CD8-positive, alpha-beta memory T cell (primary cell): ENCODE data around the gene TUBA4B. TPM values are rescaled to one million over a fixed set of nuclear protein-coding genes. Genes with fewer than 3 reads are reported as not detected.

Source experiments
- CTCF ChIA-PET: fragments of 350-600 bp; sonication (Branson Sonifier 250); formaldehyde crosslinking; loops from one replicate; lab custom pipeline; 2021; ENCODE audit warnings: antibody characterized with exemption; lab: Charles Lee
- POLR2A ChIA-PET: fragments of 350-600 bp; sonication (Branson Sonifier 250); formaldehyde crosslinking; loops from one replicate; lab custom pipeline; 2021; ENCODE audit warnings: antibody characterized with exemption; lab: Charles Lee
- DNase-seq, 5 donors: peaks; one replicate each; pipeline versions ENCODE4 v3.0.0 to v3.0.0-alpha.2; 2020 to 2022; ENCODE audit warnings: mixed read lengths in 1 of 5
- H3K27ac ChIP-seq: one replicate; pipeline ENCODE4 v1.7.0; 2013; ENCODE audit warnings: low read depth, mild to moderate bottlenecking, low read length, moderate library complexity
- H3K27me3 ChIP-seq: 2 replicates; pipeline ENCODE4 v1.7.0; 2013; ENCODE audit warnings: low read length, mild to moderate bottlenecking; ENCODE audit not compliant: insufficient read depth, poor library complexity, severe bottlenecking
- H3K36me3 ChIP-seq: 2 replicates; pipeline ENCODE4 v1.7.0; 2013; ENCODE audit warnings: mild to moderate bottlenecking, low read length, moderate library complexity; ENCODE audit not compliant: insufficient read depth
- H3K4me1 ChIP-seq: 2 replicates; pipeline ENCODE4 v1.7.0; 2013; ENCODE audit warnings: mild to moderate bottlenecking, low read length, moderate library complexity; ENCODE audit not compliant: insufficient read depth
- H3K4me3 ChIP-seq: 2 replicates; pipeline ENCODE4 v1.7.0; 2013; ENCODE audit warnings: mild to moderate bottlenecking, low read length
- H3K9me3 ChIP-seq: 2 replicates; pipeline ENCODE4 v1.7.0; 2013; ENCODE audit warnings: mild to moderate bottlenecking, low read length
- H3K27ac Mint-ChIP-seq, 8 donors: one replicate each; pipeline ENCODE4 v1.8.0; 2020 to 2021; ENCODE audit warnings: mixed read lengths in 8 of 8, mild to moderate bottlenecking in 6 of 8, inconsistent platforms in 3 of 8, moderate library complexity in 3 of 8
- H3K27me3 Mint-ChIP-seq, 2 donors: one replicate each; pipeline ENCODE4 v1.8.0; 2020 to 2021; ENCODE audit warnings: mixed read lengths in 2 of 2, mild to moderate bottlenecking in 1 of 2, moderate library complexity in 1 of 2
- H3K36me3 Mint-ChIP-seq, 3 donors: one replicate each; pipeline ENCODE4 v1.8.0; 2020 to 2021; ENCODE audit warnings: mixed read lengths in 3 of 3, inconsistent platforms in 1 of 3, mild to moderate bottlenecking in 1 of 3
- H3K4me1 Mint-ChIP-seq, 3 donors: one replicate each; pipeline ENCODE4 v1.8.0; 2020 to 2021; ENCODE audit warnings: mixed read lengths in 3 of 3, inconsistent platforms in 1 of 3, mild to moderate bottlenecking in 1 of 3
- H3K4me3 Mint-ChIP-seq, 7 donors: one replicate each; pipeline ENCODE4 v1.8.0; 2020 to 2021; ENCODE audit warnings: mixed read lengths in 7 of 7, mild to moderate bottlenecking in 6 of 7, moderate library complexity in 4 of 7, inconsistent platforms in 2 of 7
- H3K9me3 Mint-ChIP-seq, 5 donors: one replicate each; pipeline ENCODE4 v1.8.0; 2020 to 2022; ENCODE audit warnings: mixed read lengths in 5 of 5, mild to moderate bottlenecking in 3 of 5, moderate library complexity in 2 of 5, inconsistent platforms in 1 of 5
- polyA plus RNA-seq: library from polyadenylated mRNA; unstranded; fragments of 300-500 nt; fragmentation: Illumina TruSeq; gene quantifications from one replicate; pipeline ENCODE4 v1.2.3, GENCODE V29; 2021
- total RNA-seq, 2 experiments: library from RNA; stranded (reverse); gene quantifications; one replicate each; pipeline ENCODE4 v1.2.3, GENCODE V29; 2021

The TUBA4B gene
- total and polyA plus RNA-seq, 3 experiments from 2014 or later, result not detected

DNA sequence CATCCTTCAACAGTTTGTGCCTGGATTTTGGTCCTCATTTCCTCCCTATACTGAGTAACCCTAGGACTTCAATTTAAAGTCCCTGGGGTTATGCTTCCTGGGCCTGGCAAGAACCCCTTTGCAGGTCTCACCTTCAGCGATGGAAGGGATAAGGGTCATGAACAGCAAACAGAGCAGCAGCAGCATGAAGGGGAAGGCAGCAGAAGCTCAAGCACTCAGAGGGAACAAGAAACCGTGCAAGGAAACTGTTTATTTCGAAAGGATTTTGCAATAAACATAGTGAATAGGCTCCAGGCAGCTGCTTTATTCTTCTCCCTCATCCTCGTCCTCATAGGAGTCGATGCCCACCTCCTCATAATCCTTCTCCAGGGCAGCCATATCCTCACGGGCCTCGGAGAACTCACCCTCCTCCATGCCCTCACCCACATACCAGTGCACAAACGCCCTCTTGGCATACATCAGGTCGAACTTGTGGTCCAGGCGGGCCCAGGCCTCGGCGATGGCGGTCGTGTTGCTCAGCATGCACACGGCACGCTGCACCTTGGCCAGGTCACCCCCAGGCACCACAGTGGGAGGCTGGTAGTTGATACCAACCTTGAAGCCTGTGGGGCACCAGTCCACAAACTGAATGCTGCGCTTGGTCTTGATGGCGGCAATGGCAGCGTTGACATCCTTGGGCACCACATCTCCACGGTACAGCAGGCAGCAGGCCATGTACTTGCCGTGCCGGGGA is 2.8 kb upstream of the TUBA4B start:
- Histone ChIP-seq H3K9me3 (no peaks in the 10 kb centered on the region), H3K4me3 (peak overlapping the region; percentile 56), H3K27me3 (no peaks in the 10 kb centered on the region), H3K36me3 (peaks cover 35% of the 10 kb centered on the region), H3K27ac (peak overlapping the region; percentile 69), H3K4me1 (peaks cover 70% of the 10 kb centered on the region)
- Mint-ChIP-seq H3K4me1 (peaks cover 74 to 79% (median 78%) of the 10 kb centered on the region in 3 donors), H3K36me3 (peaks cover 4 to 69% (median 25%) of the 10 kb centered on the region in 3 donors), H3K4me3 (peak overlapping the region; percentile 84 to 99 (median 90)), H3K27ac (peak overlapping the region; percentile 85 to 98 (median 94)), H3K27me3 (peaks cover 0 to 5% of the 10 kb centered on the region in 2 donors), H3K9me3 (peaks cover 0 to 2% (median 0%) of the 10 kb centered on the region in 5 donors)
- ChIA-PET CTCF (interaction anchor here (0.7 to 12.3 kb wide), 17 partner anchors 11 to 96 kb away, joined by 3 to 136 read pairs (median 4); partner anchors contain the start of genes ANKZF1, ATG9A, DNAJB2 and NHEJ1), POLR2A (interaction anchor here (1.3 to 11.9 kb wide), 7 partner anchors 10 to 74 kb away, joined by 4 to 164 read pairs (median 9); partner anchors contain the start of genes ABCB6, ANKZF1, ATG9A and CNPPD1)
- peak in 1 of 5 donors; percentile 44 for DNase-seq

DNA sequence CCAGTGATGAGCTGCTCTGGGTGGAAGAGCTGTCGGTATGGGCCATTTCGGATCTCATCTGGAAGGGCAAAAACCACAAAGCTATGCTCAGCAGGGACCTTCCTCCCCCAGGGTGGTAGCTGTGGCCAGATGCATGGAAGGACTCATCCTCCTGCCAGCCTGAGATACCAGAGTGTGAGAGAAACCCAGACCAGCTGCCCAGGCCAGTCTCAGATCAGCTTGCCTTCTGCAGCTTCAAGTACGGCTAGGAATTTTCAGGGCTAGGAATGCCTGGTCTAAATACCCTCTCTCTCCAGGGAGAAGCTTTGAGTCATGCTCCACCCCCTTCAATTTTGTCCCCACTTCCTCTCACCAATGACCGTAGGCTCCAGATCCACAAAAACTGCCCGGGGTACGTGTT is 1.4 kb upstream of the TUBA4B start:
- ChIA-PET CTCF (interaction anchor here (0.6 to 12.3 kb wide), 8 partner anchors 10 to 44 kb away, joined by 3 to 136 read pairs (median 6); partner anchors contain the start of genes ANKZF1, ATG9A and DNAJB2), POLR2A (interaction anchor here (0.5 to 11.9 kb wide), 8 partner anchors 10 to 871 kb away, joined by 3 to 164 read pairs (median 6); partner anchors contain the start of genes ABCB6, ANKZF1, ATG9A and CNPPD1)
- Histone ChIP-seq H3K4me3 (peak overlapping the region; percentile 99), H3K27ac (peak overlapping the region; percentile 95), H3K36me3 (peaks cover 35% of the 10 kb centered on the region), H3K27me3 (no peaks in the 10 kb centered on the region), H3K9me3 (no peaks in the 10 kb centered on the region), H3K4me1 (peaks cover 60% of the 10 kb centered on the region)
- Mint-ChIP-seq H3K4me3 (peak overlapping the region; percentile 84 to 99 (median 89)), H3K4me1 (peaks cover 67 to 73% (median 68%) of the 10 kb centered on the region in 3 donors), H3K27ac (peak overlapping the region; percentile 45 to 98 (median 94)), H3K9me3 (no peaks in the 10 kb centered on the region), H3K27me3 (peaks cover 0 to 4% of the 10 kb centered on the region in 2 donors), H3K36me3 (peaks cover 4 to 66% (median 25%) of the 10 kb centered on the region in 3 donors)
- DNase-seq, result no peak

DNA sequence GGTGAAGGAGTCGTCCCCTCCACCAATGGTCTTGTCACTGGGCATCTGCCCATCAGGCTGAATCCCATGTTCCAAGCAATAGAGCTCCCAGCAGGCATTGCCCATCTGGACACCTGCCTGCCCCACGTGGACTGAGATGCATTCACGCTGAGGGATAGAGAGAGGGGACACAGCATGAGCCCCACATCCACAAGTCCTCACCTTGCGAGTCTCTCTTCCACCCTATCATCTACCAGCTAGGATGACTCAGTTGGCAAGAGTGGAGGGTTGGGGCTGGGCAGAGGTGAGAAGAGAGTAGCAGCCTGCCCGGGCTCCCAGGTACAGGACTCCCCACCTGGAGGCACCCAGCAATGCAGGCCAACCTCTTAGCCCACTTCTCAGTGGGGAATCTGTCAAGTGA is 959 bp upstream of the TUBA4B start:
- peak overlapping the region; percentile 95 for H3K27ac ChIP-seq
- ChIA-PET CTCF (interaction anchor here (0.6 to 12.3 kb wide), 11 partner anchors 9 to 76 kb away, joined by 3 to 136 read pairs (median 5); partner anchors contain the start of genes ANKZF1, ATG9A and DNAJB2), POLR2A (interaction anchor here (0.5 to 11.9 kb wide), 9 partner anchors 9 to 871 kb away, joined by 3 to 164 read pairs (median 4); partner anchors contain the start of genes ABCB6, ANKZF1, ATG9A and CNPPD1)
- Mint-ChIP-seq H3K4me1 (peaks cover 63 to 69% (median 64%) of the 10 kb centered on the region in 3 donors), H3K36me3 (peaks cover 4 to 66% (median 25%) of the 10 kb centered on the region in 3 donors), H3K27me3 (peaks cover 0 to 4% of the 10 kb centered on the region in 2 donors), H3K27ac (peak overlapping the region; percentile 85 to 98 (median 96)), H3K9me3 (no peaks in the 10 kb centered on the region), H3K4me3 (peak overlapping the region; percentile 84 to 99 (median 89))
- DNase-seq, result peak in 2 of 5 donors; percentile 14 to 57
- H3K4me1 ChIP-seq, result peaks cover 55% of the 10 kb centered on the region
- H3K4me3 ChIP-seq, result peak overlapping the region; percentile 99
- H3K9me3 ChIP-seq, result no peaks in the 10 kb centered on the region
- H3K36me3 ChIP-seq, result peaks cover 35% of the 10 kb centered on the region
- H3K27me3 ChIP-seq, result no peaks in the 10 kb centered on the region

DNA sequence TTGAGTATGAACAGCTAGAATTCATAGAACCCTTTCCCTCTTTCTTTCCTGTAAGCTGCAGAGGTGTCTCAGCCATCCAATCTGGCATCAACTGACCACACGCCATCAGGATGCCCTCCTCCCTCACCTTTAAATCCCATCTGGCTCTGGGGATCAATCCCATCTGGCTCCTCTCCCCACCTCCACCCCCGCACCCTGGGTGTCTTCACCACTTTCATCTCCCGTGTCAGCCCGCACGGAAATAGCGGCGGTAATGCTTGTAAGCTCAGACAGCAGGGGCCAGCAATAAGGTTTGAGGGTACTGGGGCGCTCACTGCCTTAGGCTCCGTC is 508 bp upstream of the TUBA4B start:
- H3K9me3 Mint-ChIP-seq, result no peaks in the 10 kb centered on the region
- H3K36me3 ChIP-seq, result peaks cover 35% of the 10 kb centered on the region

DNA sequence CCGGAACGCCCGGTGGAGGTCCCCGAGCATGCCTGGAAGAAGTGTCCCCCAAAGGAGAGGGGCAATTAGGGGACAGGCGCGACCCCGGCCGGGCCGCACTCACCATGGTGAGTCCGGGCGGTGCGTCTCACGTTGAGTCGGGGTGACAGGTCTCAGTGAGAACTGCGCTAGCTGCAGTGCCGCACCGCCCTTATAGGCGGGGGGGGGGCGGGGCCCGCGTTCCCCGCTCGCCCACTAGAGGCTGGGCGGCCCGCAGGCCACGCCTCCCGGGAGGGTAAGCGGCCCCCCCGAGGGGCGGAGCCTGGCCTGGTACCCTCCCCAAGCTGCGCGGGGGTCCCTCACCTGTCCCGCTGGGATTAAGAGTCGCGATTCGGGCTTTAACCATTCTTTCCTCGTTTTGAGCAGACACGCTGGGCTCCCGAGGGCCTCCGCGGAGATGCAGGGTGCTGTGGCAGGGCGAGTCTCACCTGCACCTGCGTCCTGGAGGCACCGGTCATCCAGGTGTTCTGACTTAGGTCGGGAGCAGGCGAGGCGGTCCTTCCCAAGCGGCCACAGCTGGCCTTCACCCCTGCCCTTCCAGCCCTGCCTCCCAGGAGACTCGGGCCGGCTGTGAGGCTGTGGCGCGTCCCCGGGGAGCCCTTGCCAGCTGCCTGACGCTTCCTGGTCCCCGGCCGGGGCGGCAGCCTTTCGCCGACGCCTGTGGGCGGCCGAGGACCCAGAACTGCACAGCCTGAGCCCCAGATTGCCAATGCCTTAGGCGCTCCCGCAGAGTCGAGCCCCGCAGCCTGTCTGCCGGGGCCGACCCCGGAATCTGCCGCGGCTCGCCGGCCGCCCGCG is 928 bp downstream of the TUBA4B start, which contains the start of gene TUBA4A:
Gene TUBA4A, minus strand, starts transcription at position 166 of the 837 bp plus-strand sequence. Its CDS starts 60 bp downstream, at position 106.
- Histone ChIP-seq H3K4me1 (peaks cover 37% of the 10 kb centered on the region), H3K4me3 (peak within 1 kb of the TSS; percentile 99), H3K36me3 (peaks cover 25% of the 10 kb centered on the region), H3K27me3 (no peaks in the 10 kb centered on the region), H3K27ac (peak within 1 kb of the TSS; percentile 95), H3K9me3 (no peaks in the 10 kb centered on the region)
- ChIA-PET POLR2A (interaction anchor here (0.5 to 11.9 kb wide), 16 partner anchors 8 to 1037 kb away, joined by 3 to 164 read pairs (median 5); partner anchors contain the start of genes ABCB6, ANKZF1, ATG9A and CNPPD1), CTCF (interaction anchor here (0.6 to 12.3 kb wide), 19 partner anchors 9 to 135 kb away, joined by 3 to 136 read pairs (median 4); partner anchors contain the start of genes ABCB6, ANKZF1, ATG9A and CNPPD1)
- Mint-ChIP-seq H3K27ac (peak within 1 kb of the TSS; percentile 91 to 100 (median 96)), H3K4me1 (peaks cover 45 to 50% (median 45%) of the 10 kb centered on the region in 3 donors), H3K36me3 (peaks cover 4 to 52% (median 22%) of the 10 kb centered on the region in 3 donors), H3K27me3 (no peaks in the 10 kb centered on the region), H3K4me3 (peak within 1 kb of the TSS; percentile 84 to 99 (median 89)), H3K9me3 (no peaks in the 10 kb centered on the region)
- DNase-seq, result peak; percentile 88 to 95 (median 90)

More for the DNA sequence above, 508 bp upstream of the TUBA4B start:
- CTCF ChIA-PET, result interaction anchor here (0.6 to 12.3 kb wide), 10 partner anchors 9 to 77 kb away, joined by 3 to 136 read pairs (median 6); partner anchors contain the start of genes ANKZF1, ATG9A and DNAJB2
- Mint-ChIP-seq H3K36me3 (peaks cover 4 to 66% (median 25%) of the 10 kb centered on the region in 3 donors), H3K27ac (peak overlapping the region; percentile 85 to 98 (median 96)), H3K4me1 (peaks cover 58 to 65% (median 60%) of the 10 kb centered on the region in 3 donors), H3K27me3 (peaks cover 0 to 4% of the 10 kb centered on the region in 2 donors), H3K4me3 (peak overlapping the region; percentile 84 to 99 (median 89))
- DNase-seq, result peak in 2 of 5 donors; percentile 23 to 70
- Histone ChIP-seq H3K27ac (peak overlapping the region; percentile 95), H3K4me1 (peaks cover 51% of the 10 kb centered on the region), H3K27me3 (no peaks in the 10 kb centered on the region), H3K4me3 (peak overlapping the region; percentile 99), H3K9me3 (no peaks in the 10 kb centered on the region)
- POLR2A ChIA-PET, result interaction anchor here (0.6 to 11.9 kb wide), 9 partner anchors 13 to 970 kb away, joined by 3 to 164 read pairs (median 7); partner anchors contain the start of genes ABCB6, ANKZF1, ATG9A and CNPPD1

DNA sequence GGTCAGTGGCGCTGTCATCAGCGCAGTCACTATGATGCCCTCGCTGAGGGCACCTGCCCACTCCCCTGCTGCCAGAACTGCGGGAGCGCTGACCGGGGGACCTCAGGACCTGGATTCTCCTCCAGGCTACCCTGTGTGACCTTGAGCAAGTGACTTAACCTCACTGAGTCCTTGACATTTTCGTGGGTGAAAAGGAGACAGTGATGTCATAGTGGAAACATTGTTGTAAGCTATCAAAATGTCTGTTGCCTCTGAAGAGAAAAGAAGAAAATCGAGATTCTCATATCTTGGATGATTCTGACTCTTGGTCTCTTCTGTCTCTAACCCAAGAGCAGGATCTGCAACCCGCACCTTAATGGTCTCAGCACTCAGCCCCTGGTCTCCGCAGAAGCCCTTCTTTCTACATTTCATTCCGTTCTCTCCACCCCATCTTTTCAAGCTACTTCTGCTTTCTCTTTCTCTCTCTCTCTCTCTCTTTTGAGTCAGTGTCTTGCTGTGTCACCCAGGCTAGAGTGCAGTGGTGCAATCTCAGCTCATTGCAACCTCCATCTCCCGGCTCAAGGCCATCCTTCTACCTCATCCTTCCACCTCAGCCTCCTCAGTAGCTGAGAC is 1.7 kb downstream of the TUBA4B start:
- CTCF ChIA-PET, result interaction anchor here (0.7 to 12.3 kb wide), 14 partner anchors 10 to 134 kb away, joined by 3 to 136 read pairs (median 4); partner anchors contain the start of genes ANKZF1, ATG9A, CNPPD1 and DNAJB2
- Histone ChIP-seq H3K27ac (peak overlapping the region; percentile 95), H3K4me1 (peaks cover 30% of the 10 kb centered on the region), H3K4me3 (peak overlapping the region; percentile 99), H3K27me3 (no peaks in the 10 kb centered on the region), H3K36me3 (peaks cover 23% of the 10 kb centered on the region), H3K9me3 (no peaks in the 10 kb centered on the region)
- H3K27me3 Mint-ChIP-seq, result peaks cover 0 to 3% of the 10 kb centered on the region in 2 donors
- peak in 3 of 5 donors; percentile 69 to 75 (median 70) for DNase-seq
- POLR2A ChIA-PET, result interaction anchor here (0.6 to 11.9 kb wide), 17 partner anchors 9 to 133 kb away, joined by 3 to 164 read pairs (median 5); partner anchors contain the start of genes ABCB6, ANKZF1, ATG9A and CNPPD1
- H3K9me3 Mint-ChIP-seq, result no peaks in the 10 kb centered on the region
- peak overlapping the region; percentile 91 to 100 (median 96) for H3K27ac Mint-ChIP-seq
- peaks cover 4 to 45% (median 21%) of the 10 kb centered on the region in 3 donors for H3K36me3 Mint-ChIP-seq
- peaks cover 37 to 43% (median 38%) of the 10 kb centered on the region in 3 donors for H3K4me1 Mint-ChIP-seq
- peak overlapping the region; percentile 84 to 90 (median 88) for H3K4me3 Mint-ChIP-seq
